HG03565 (cell line): Measurements from ENCODE around the gene SLC1A5.
"Not testable (repeated sequence)": the region's sequence is repeated elsewhere in the genome, so short reads cannot be mapped to it uniquely, and the experiment has no call there.

Experiments
- ATAC-seq: cut with Tn5 transposase; IDR thresholded peaks from one replicate; pipeline ENCODE4 v1.9.1; 2021; ENCODE audit warnings: mild to moderate bottlenecking, moderate library complexity; ENCODE audit not compliant: unreplicated experiment

Gene SLC1A5

DNA sequence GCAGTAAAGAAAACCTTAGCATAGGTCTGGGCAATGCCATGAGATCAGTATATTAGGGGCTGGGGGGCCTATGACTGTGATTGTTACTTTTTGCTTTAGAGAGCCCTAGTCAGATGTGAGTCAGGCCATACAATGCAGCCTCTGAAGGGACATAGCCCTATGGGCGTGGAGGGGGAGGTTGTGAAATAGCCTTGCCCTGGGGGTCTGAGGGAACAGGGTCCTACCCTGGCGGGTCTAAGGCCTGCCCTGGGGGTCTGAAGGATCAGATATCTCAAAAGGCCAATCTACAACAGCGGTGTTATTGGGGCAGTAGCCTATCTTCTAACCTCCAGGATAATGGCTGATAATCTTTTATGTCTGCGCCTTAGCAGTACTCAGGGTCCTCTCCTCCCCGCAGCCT, 13.8 kb upstream of the SLC1A5 start:
- no peak for ATAC-seq

DNA sequence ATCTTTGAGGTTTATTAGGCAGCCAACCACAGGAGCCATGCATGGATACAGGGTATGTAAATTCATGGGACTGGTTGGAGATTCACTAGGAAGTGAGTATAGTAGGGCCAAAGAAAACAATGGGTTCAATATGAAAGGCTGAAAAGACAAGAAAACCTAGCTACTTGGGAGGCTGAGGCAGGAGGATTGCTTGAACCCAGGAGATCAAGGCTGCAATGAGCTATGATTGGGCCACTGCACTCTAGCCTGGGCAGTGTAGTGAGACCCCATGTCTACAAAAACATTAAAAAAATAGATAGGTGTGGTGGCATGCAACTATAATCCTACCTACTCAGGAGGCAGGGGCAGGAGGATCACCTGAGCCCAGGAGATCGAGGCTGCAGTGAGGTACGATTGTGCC, 10.3 kb upstream of the SLC1A5 start:
- no peak for ATAC-seq

DNA sequence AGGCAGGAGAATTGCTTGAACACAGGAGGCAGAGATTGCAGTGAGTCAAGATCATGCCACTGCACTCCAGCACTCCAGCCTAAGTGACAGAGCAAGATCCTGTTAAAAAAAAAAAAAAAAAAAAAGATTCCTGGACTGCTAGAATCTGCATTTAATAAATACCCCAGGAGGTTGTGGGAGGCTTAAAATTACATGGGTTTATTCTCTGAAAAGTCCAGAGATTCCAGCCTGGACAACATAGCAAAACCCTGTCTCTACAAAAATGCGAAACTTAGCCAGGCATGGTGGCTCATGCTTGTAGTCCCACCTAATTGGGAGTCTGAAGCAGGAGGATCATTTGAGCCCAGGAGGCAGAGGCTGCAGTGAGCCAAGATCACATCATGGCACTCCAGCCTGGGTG, 9.5 kb upstream of the SLC1A5 start:
- ATAC-seq, result no peak

DNA sequence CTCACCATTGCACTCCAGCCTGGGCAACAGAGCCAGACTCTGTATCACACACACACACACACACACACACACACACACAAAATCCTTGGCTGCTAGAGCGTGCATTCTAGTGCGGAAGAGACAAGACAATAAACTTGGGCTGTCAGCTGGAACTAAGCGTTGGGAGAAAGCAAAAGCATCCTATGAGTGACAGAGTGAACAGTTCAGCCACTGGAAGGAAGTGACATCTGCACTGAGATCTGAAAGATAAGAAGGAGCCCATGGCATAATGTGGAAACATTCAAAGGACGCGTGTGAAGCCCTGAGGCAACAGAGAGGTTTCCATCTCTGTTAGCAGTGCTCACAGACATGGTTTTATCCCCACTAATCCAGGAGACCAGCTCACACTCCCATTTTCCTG, 3.5 kb upstream of the SLC1A5 start:
- no peak for ATAC-seq

DNA sequence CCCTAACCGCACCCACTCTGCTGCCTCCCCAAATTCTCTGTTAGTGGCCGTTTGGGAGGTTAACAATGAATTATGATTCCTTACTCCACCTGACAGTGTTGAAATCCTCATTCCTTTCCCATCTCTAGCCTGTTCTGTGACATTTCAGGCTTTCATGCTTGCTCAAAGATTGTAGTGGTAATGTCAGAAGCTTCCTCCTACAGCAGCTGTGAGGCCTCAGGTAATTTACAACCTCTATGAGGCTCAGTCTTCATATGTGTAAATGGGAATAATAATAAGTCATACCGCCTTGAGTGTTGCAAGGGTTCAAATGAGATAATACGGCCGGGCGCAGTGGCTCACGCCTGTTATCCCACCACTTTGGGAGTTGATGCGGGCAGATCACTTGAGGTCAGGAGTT, 977 bp upstream of the SLC1A5 start:
- no peak for ATAC-seq

DNA sequence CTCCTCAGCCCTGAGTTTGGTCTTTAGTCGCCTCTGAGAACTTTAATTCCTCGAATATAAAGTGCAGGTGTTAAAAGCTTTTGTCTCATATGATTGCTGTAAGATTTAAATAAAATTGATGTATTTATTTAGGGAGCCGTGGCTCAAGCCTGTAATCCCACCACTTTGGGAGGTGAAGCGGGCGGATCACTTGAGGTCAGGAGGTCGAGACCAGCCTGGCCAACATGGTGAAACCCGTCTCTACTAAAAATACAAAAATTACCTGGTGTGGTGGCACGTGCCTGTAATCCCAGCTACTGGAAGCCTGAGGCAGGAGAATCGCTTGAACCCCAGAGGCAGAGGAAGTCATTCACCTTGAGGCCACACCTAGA, 559 bp upstream of the SLC1A5 start:
- ATAC-seq, result no peak

DNA sequence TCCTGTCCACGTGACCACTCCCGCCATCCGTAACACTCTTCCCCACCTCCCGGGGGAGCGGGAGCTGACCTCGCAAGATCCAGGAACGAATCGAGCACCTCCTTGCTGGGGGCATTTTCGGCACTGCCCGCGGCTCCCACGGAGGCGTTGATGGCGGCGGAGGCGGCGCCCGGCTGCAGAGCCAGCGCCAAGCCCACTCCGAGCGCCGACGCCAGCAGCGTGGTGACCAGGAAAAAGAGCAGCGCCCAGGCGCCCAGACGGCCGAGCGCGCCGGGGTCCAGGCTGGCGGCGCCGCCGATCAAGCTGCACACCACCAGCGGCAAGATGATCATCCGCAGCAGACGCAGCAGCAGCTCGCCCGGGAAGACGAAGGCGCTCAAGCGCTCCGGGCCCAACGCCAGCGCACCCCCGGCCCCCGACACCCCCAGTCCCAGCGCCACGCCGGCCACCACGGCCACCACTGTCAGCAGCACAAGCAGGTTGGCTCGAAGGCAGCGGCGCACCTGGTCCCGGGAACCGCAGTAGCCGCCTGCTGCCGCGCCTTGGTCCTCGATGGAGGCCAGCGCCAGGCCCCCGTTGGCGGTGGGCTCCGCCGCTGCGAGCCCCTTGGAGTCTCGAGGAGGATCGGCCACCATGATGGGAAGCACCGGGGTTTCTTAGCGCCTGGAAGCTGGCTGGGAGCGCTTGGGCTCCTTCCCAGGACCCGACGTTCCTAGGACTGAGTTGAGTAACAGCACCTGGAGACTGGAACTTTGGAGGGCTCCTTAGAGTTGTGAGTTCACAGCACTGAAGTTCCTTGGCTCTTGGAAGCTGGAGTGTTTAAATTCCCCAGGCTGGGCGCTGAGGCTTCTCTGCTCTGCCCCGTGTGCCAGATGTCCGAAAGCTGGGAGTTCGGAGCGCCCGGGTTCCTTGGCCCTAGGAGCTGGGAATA, 798 bp downstream of the SLC1A5 start:
- ATAC-seq, result no peak

DNA sequence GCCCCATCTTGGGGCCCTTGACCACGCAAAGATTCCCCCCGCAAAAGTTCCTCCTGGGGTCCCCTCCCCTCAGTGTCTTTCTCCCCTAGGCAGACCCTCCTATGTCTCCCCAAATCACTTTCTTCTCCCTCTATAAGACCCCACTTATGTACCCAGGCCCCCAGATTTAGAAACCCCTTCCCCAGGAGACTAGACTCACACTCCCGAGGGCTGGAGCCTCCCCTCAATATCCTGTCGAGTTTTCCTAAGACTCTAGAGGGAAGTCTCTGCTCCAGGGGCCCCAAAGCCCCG, 1.4 kb downstream of the SLC1A5 start:
- no peak for ATAC-seq

DNA sequence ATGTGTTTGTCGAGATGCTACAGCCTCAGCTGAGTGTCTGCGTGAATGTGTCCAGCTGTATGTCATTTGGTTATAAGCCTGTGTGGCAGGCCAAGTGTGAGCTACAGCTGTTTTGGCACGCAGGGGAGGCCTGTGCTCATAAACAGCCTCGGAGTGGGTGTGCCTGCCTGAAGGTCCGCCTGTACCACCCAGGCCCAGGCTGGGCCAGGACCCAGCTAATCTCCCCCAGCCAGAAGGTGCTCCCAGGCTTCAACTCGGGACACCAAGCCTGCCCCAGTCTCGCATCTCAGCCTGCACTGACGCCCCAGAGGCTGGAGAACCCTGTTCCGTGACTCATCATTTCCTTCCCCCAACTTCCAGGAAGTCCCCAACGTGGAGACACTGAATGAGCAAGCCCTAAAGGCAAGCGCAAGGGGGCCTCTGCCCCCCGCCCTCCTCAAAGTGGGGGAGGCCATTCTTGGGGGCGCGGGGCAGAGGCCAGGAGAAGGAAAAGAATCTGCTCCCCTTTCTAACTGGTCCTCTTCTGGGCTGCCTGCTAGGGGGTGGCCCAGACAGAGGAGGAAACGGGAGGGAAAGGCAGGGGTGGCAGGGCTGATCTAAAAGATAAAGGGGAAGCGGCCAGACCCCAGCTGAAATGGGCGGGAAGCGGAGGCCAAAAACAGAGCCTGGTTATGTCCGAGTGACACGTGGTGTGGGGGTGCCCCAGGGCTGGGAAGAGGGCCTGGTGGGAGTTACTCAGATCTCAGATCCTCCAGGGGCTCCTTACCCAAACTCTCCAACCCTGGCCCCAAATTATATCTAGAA, 2.0 kb downstream of the SLC1A5 start:
- peak; percentile 35 for ATAC-seq

DNA sequence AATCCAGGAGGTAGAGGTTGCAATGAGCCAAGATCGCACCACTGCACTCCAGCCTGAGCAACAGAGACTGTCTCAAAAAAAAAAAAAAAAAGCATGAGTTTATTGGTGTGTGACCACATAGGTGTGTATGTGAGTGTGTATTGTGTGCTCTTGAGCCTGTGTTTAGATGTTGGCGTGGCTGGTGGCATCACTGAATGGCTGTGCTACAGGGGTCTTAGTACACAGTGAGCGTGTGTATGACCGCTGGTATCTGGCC, 2.5 kb downstream of the SLC1A5 start:
- peak; percentile 9 for ATAC-seq

DNA sequence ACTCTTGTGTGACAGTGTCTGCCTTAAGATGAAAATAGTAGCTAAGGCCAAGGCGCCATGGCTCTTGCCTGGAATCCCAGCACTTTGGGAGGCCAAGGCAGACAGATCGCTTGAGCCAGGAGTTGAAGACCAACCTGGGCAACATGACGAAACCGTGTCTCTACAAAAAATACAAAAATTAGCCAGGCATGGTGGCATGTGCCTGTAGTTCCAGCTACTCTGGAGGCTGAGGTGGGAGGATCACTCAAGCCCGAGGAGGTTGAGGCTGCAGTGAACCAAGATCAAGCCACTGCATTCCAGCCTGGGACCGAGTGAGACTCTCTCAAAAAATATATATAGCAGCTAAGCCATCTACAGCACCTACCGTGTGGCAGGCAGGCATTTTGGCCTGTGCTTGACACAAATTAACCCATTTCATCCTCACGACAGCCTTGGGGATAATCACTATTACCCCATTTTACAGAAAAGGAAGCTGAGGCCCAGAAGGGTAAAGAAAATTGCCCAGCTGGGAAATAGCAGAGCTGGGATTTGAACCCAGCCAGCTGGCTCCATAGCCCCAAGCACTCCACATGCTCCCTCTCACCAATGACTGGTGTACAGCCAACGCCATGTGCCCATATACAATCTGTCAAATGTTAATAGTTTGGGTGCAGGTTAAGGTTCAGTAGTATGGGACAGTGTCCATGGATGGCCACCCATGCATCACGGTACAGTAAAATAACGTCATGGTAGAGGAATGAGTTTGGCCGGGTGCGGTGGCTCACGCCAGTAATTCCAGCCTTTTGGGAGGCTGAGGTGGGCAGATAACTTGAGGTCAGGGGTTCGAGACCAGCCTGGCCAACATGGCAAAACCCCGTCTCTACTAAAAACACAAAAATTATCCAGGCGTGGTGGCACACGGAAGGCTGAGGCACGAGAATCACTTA, 3.1 kb downstream of the SLC1A5 start:
- ATAC-seq, result no peak

DNA sequence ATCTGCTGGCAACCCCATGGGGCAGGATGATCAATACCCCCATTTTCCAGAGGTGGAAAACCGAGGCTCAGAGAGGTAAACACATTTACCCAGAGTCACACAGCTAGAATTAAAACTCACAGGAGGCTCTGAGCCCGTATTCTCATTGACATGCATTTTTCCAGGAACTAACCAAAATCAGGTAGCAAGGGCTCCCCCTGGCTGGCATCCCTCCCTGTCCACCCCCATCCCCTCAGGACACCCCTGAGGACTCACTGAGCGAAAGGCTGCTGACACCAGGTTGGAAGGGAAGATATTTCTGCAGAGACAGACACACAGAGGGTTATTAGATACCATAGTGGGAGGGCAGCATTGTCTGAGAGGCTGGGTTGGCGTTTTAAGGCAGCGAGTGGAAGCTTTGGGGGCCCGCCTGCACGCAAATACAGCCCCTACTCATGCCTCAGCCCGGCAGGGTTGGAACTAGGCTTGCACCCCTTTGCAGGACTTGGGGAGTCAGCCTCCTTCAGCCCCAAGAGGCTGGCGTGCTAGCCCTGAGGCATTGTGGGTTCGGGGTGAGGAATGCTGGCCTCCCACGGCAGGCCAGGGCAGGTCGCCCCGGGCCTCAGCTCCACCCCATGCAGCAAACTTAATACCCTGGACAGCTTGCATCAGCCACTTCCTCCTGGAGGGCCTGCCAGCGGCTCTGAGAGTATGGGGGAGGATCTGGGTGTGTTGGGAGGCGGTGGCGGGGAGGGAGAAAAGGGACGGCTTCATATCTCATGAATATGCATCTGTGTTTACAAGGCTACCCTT, 3.9 kb downstream of the SLC1A5 start:
- no peak for ATAC-seq

DNA sequence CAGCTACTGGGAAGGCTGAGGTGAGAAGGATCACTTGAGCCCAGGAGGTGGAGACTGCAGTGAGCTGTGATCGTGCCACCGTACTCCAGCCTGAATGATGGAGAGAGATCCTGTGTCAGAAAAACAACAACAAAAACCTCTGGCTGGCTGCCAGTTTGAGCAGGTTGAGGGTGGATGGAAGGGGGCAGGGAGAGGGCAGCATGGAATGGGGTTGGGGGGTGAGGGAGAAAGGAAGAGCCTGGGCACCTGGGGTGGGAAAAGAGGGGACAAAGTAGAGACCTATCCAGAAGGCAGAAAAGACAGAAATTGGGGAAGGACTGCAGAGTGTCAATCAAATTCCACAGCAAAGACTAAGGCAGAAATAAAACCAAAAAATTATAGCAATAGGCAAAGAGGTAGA, 4.7 kb downstream of the SLC1A5 start:
- ATAC-seq, result no peak

DNA sequence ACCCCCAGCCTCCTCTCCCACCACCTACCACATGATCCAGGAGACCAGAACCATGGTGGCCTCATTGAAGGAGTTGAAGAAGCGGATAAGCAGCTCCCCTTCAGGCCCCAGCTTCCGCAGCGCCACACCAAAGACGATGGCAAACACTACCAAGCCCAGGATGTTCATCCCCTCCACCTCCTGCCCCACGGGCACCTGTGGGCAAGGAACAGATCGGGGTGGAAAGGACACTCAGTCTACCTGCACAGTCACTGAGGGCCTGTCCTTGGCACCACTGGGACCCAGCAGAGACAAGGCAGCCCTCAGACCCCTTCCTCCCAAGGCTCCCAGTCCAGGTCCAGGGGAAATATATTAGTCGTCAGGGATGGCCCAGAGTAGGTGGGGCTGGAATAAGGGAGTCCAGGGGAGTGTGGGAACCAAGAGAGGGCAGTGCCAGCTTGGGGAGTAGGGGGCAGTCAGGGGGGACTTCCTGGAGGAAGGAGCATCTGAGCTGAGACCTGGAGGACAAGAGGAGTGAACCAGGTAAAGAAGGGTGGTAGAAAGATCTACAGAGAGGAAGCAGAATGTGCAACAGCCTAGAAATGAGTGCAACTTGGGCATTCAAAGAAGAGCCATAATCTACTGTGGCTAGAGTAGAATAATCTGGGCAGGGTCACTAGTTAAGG, 5.9 kb downstream of the SLC1A5 start:
- no peak for ATAC-seq

DNA sequence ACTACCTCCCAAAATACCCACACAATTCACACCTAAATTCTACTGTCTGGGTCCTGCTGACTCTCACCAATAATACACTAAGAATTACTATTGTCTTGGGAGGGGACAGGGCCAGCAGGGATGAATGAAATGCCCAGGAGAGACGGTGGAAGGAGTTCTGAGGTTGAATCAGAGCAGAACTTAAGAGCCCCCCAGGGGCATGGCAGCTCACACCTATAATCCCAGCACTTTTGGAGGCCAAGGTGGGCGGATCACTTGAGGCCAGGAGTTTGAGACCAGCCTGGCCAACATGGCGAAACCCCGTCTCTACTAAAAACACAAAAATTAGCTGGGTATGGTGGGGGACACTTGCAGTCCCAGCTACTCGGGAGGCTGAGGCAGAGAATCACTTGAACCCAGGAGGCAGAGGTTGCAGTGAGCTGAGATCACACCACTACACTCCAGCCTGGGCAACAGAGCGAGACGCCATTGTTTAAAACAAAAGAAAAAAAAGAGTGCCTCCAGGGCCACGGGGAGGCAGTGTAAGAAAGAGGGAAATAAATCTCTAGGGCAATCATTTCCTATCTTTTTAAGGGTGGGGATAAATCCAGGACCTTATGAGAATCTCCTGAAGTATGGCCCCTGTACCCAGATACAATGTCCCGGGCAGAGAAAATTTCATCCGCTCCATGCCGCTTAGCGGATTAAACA, 10.3 kb downstream of the SLC1A5 start:
- not testable (repeated sequence) for ATAC-seq

DNA sequence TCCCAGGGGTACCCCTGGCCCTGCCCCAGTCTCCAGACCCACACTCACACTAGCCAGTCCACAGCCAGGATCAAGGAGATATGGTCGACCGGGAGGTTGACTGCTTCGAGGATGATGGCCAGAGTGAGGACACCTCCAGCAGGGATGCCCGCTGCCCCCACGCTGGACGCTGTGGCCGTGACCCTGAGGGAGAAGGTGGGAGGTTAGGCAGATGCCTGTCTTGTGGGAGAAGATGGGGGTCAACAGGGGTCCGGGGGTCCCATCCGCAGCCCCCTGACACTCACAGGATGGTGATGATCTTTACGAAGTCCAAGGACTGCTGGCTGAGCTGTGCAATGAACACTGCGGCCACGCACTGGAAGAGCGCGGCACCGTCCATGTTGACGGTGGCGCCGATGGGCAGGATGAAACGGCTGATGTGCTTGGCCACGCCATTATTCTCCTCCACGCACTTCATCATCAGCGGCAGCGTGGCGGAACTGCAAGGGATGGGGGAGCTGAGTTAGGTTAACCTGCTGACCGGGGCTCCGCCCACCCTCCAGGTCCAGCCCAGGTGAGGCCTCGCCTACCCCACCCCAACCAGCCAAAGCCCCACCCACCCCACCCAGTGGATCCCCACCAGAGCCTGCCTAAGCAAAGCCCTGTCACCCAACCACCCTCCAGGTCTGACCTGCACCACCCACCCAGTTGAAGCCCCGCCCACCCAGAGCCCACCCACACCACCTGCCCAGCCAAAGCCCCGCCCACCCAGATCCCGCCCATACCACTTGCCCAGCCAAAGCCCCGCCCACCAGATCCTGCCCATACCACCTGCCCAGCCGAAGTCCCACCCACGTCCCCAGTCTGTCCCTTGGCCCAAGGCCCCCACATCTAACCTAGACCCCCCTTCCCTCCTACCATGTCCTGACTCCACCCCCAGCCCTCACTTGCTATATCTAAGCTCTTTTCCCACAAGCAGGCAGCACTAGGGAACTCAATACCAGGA, 11.2 kb downstream of the SLC1A5 start:
- no peak for ATAC-seq

DNA sequence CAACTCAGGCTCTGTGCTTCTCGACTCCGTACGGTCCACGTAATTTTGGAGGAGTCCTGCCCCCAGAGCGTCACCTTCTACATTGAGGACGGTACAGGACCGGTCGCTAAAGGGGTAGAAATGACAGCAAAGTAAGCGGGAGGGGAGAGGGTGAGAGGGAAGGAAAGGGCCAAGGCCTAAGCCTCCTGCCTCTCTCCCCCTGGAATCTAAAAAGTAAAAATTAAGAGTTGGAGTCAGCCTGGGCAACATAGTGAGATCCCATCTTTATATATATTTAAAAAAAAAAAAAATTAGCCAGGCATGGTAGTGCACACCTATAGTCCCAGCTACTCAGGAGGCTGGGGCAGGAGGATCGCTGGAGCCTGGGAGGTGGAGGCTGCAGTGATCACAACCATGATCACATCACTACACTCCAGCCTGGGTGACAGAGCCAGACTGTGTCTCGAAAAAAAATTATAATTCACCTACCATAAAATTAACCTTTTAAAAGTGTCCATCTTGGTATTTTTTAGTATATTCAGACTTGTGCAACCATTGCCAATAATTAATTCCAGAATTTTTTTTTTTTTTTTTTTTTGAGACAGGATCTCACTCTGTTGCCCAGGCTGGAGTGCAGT, 12.6 kb downstream of the SLC1A5 start:
- no peak for ATAC-seq

DNA sequence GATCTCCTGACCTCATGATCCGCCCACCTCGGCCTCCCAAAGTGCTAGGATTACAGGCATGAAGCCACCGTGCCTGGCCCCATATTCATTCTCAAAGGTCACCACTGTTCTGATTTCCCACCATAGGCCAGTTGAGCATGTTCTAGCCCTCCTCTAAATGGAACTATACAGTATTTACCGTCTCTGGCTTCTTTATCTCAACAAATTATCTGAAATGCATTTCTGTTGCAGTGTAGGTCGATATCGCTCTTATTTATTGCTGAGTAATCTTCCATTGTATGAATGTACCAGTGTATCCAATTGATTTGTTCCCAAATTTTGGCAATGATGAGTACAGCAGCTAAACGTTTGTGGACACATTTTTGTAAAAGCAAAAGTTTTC, 15.4 kb downstream of the SLC1A5 start:
- ATAC-seq, result no peak
